GM18517 (cell line): ENCODE results near the gene ARHGAP27.
A peak's percentile ranks its signal among the peaks of the same experiment; 100 is the strongest.

Source experiments
- ATAC-seq: cut with Tn5 transposase; IDR thresholded peaks from one replicate; pipeline ENCODE4 v1.9.1; 2021; ENCODE audit warnings: mild to moderate bottlenecking, moderate library complexity; ENCODE audit not compliant: unreplicated experiment

Gene ARHGAP27

GRCh38 chr17:45431531-45432404 is 902 bp downstream of the ARHGAP27 start:
- peak; percentile 50 for ATAC-seq

GRCh38 chr17:45430738-45431530 is 1.7 kb downstream of the ARHGAP27 start:
- ATAC-seq = no peak

GRCh38 chr17:45430006-45430737 is 2.5 kb downstream of the ARHGAP27 start:
- no peak for ATAC-seq

- ATAC-seq = no peak
Observed at GRCh38 chr17:45429339-45430005, 3.2 kb downstream of the ARHGAP27 start.

GRCh38 chr17:45428931-45429338 is 3.7 kb downstream of the ARHGAP27 start:
- no peak for ATAC-seq

GRCh38 chr17:45428050-45428617 is 4.5 kb downstream of the ARHGAP27 start:
- ATAC-seq = peak; percentile 49

GRCh38 chr17:45427181-45427835 is 5.4 kb downstream of the ARHGAP27 start:
- ATAC-seq = no peak

GRCh38 chr17:45426561-45426960 is 6.1 kb downstream of the ARHGAP27 start:
- no peak for ATAC-seq

- no peak for ATAC-seq
Observed at GRCh38 chr17:45425984-45426413, 6.7 kb downstream of the ARHGAP27 start.

GRCh38 chr17:45425125-45425983 is 7.3 kb downstream of the ARHGAP27 start:
- ATAC-seq = no peak

GRCh38 chr17:45424769-45425124 is 7.9 kb downstream of the ARHGAP27 start:
- no peak for ATAC-seq

GRCh38 chr17:45423975-45424335 is 8.7 kb downstream of the ARHGAP27 start:
- no peak for ATAC-seq

- no peak for ATAC-seq
Observed at GRCh38 chr17:45423304-45423974, 9.2 kb downstream of the ARHGAP27 start.

- ATAC-seq = no peak
Observed at GRCh38 chr17:45414990-45415881, 17.4 kb downstream of the ARHGAP27 start.

GRCh38 chr17:45413498-45413923 is 19.2 kb downstream of the ARHGAP27 start:
- no peak for ATAC-seq

GRCh38 chr17:45411348-45412105 is 21.1 kb downstream of the ARHGAP27 start:
- ATAC-seq = no peak
